ENCODE results near the gene DZANK1.
"Not testable (repeated sequence)": the region's sequence is repeated elsewhere in the genome, so short reads cannot be mapped to it uniquely, and the experiment has no call there.

Gene DZANK1

DNA sequence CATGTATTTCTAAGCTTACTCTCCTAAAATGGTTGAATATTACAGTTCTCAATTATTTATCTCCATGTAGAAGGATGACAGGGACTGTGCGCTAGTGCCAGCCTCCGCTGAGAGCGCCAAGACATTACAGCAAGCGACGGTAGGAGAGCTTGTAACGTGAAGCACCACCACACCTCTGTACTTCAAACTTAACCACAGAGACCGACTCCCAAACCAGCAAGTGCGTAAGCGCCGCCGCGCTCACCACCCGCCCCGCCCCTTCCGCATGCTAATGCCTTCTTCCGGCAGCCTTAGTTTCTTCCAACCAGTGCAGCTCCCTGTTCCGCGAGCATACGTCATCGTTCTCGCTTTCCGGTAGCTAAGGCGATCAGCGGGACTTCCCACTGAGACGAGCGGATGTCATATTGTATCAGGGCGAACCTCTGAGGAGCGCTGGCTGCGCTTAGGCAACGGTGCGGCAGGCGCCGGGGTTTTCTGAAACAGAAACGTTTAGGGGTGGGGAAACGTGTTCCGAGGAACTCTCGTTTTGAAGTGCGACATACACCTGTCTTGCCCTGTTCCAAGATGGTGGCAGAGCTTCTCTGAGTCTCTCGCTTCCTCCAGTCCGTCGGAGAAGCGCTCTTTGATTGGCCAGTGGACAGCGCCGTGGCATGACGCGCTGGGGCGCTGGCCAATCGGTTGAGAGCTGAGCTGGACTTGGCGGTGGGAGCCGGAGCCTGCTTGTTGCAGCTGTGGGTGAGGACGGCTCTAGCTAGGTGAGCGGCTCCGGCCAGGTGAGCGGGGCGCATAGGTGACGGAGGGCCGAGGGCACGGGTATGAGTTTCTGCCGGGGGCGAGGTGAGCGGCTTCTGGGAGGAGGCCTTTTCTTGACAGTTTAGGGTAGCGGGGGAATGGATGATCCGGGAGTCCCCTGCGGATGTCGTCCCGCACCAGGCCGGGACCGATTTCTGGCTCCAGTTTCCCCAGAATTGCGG lies 40.7 kb upstream of the DZANK1 start, which contains the start of gene SEC23B:
Gene SEC23B (plus strand): TSS at position 723 of the 974 bp plus-strand sequence. CDS start 2,896 bp downstream, outside the sequence.
- Histone ChIP-seq H3K4me1 (ENCODE audit: insufficient read depth, poor library complexity, severe bottlenecking) (peaks cover 16% of the 10 kb centered on the region), H3K36me3 (ENCODE audit: low read depth) (peaks cover 38% of the 10 kb centered on the region), H3K27ac (ENCODE audit: poor library complexity, severe bottlenecking) (peak within 1 kb of the TSS; percentile 68), H3K9me3 (ENCODE audit: severe bottlenecking) (no peaks in the 10 kb centered on the region), H3K4me3 (ENCODE audit: severe bottlenecking) (peak within 1 kb of the TSS; percentile 75), H3K27me3 (ENCODE audit: insufficient read depth, poor library complexity, severe bottlenecking) (no peaks in the 10 kb centered on the region)
- peak; percentile 98 for ATAC-seq (ENCODE audit: low read depth)
- peak; percentile 97 for DNase-seq (ENCODE audit: low spot score)
- TF ChIP-seq, protein P1, sequence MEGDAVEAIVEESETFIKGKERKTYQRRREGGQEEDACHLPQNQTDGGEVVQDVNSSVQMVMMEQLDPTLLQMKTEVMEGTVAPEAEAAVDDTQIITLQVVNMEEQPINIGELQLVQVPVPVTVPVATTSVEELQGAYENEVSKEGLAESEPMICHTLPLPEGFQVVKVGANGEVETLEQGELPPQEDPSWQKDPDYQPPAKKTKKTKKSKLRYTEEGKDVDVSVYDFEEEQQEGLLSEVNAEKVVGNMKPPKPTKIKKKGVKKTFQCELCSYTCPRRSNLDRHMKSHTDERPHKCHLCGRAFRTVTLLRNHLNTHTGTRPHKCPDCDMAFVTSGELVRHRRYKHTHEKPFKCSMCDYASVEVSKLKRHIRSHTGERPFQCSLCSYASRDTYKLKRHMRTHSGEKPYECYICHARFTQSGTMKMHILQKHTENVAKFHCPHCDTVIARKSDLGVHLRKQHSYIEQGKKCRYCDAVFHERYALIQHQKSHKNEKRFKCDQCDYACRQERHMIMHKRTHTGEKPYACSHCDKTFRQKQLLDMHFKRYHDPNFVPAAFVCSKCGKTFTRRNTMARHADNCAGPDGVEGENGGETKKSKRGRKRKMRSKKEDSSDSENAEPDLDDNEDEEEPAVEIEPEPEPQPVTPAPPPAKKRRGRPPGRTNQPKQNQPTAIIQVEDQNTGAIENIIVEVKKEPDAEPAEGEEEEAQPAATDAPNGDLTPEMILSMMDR (IDR thresholded peaks at IDR 0.05; ENCODE audit: poor library complexity, severe bottlenecking): no peak

DNA sequence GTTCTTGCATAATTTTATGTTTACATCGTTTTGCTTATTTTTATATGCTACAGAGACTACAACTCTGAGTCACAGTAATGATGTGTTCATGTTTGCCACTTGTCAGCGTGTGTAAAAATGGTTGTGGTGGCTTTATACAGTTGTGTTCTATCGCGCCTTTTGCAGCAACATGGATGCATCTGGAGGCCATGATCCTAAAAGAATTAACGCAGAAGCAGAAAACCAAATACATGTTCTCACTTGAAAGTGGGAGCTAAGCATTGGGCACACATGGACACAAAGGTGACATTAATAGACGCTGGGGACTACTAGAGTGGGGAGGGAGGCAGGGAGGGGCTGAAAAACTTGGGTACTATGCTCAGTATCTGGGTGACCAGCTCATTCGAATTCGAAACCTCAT lies 39.9 kb upstream of the DZANK1 start:
- H3K27ac ChIP-seq (ENCODE audit: poor library complexity, severe bottlenecking): peak overlapping the region; percentile 68
- H3K4me1 ChIP-seq (ENCODE audit: insufficient read depth, poor library complexity, severe bottlenecking): peaks cover 11% of the 10 kb centered on the region
- no peaks in the 10 kb centered on the region for H3K9me3 ChIP-seq (ENCODE audit: severe bottlenecking)
- ATAC-seq (ENCODE audit: low read depth) (no peak), DNase-seq (ENCODE audit: low spot score) (no peak)
- H3K27me3 ChIP-seq (ENCODE audit: insufficient read depth, poor library complexity, severe bottlenecking): no peaks in the 10 kb centered on the region
- H3K36me3 ChIP-seq (ENCODE audit: low read depth): peaks cover 30% of the 10 kb centered on the region
- peak overlapping the region; percentile 75 for H3K4me3 ChIP-seq (ENCODE audit: severe bottlenecking)
- TF ChIP-seq, protein P1 (IDR thresholded peaks at IDR 0.05; ENCODE audit: poor library complexity, severe bottlenecking): no peak

DNA sequence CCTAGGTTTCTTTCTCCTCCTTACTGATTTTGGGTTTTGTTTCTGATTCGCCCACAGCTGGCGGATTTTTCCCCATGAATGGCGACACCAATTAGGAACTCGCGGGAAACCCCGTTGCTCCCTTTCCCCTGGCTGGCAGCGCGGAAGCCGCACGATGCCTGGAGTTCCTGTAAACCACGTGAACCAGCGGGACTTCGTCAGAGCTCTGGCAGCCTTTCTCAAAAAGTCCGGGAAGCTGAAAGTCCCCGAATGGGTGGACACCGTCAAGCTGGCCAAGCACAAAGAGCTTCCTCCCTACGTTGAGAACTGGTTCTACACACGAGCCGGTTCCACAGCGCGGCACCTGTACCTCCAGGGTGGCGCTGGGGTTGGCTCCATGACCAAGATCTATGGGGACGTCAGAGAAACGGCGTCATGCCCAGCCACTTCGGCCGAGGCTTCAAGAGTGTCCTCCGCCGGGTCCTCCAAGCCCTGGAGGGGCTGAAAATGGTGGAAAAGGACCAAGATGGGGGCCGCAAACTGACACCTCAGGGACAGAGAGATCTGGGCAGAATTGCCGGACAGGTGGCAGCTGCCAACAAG lies 37.7 kb upstream of the DZANK1 start:
- Histone ChIP-seq H3K4me3 (ENCODE audit: severe bottlenecking) (no peak overlapping the region), H3K36me3 (ENCODE audit: low read depth) (peaks cover 8% of the 10 kb centered on the region), H3K9me3 (ENCODE audit: severe bottlenecking) (no peaks in the 10 kb centered on the region), H3K4me1 (ENCODE audit: insufficient read depth, poor library complexity, severe bottlenecking) (peaks cover 10% of the 10 kb centered on the region), H3K27ac (ENCODE audit: poor library complexity, severe bottlenecking) (no peak overlapping the region), H3K27me3 (ENCODE audit: insufficient read depth, poor library complexity, severe bottlenecking) (no peaks in the 10 kb centered on the region)
- TF ChIP-seq, protein P1 (IDR thresholded peaks at IDR 0.05; ENCODE audit: poor library complexity, severe bottlenecking): no peak
- ATAC-seq (ENCODE audit: low read depth) (no peak), DNase-seq (ENCODE audit: low spot score) (no peak)

DNA sequence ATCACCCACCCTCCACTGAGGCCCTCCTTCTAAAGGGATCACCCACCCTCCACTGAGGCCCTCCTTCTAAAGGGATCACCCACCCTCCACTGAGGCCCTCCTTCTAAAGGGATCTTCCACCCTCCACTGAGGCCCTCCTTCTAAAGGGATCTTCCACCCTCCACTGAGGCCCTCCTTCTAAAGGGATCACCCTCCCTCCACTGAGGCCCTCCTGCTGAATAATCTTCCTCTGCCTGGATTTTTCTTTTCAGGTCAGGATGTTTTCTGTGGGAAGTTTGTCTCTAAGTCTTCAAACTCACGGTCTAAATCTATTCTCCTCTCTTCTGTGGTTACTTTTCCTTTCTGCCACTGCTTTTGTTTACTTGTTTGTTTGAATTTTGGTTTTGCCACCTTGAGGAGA lies 34.8 kb upstream of the DZANK1 start:
- H3K4me3 ChIP-seq (ENCODE audit: severe bottlenecking); H3K36me3 ChIP-seq (ENCODE audit: low read depth); H3K27me3 ChIP-seq (ENCODE audit: insufficient read depth, poor library complexity, severe bottlenecking); DNase-seq (ENCODE audit: low spot score); ATAC-seq (ENCODE audit: low read depth); H3K27ac ChIP-seq (ENCODE audit: poor library complexity, severe bottlenecking); H3K9me3 ChIP-seq (ENCODE audit: severe bottlenecking); H3K4me1 ChIP-seq (ENCODE audit: insufficient read depth, poor library complexity, severe bottlenecking): not testable (repeated sequence)

DNA sequence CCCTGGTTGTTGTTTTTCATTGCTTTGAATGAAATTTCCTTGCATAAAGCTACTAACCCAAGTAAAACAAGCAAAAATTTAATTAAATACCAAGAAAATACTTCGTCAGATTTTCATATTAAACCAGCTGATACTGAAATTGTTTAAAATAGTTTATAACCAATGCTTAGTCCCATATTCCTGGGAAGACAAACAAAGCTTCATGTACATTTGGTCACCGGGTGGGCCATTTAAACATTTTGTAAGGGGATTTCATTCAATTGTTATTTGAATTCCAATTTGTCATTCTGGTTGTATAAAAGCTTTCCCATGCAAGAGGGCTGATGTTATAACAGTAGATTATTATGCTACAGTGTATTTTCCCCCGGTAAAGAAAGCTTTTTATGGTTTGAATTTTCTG lies 30.8 kb upstream of the DZANK1 start:
- no peak for ATAC-seq (ENCODE audit: low read depth)
- Histone ChIP-seq H3K9me3 (ENCODE audit: severe bottlenecking) (no peaks in the 10 kb centered on the region), H3K36me3 (ENCODE audit: low read depth) (no peaks in the 10 kb centered on the region), H3K27ac (ENCODE audit: poor library complexity, severe bottlenecking) (no peak overlapping the region), H3K27me3 (ENCODE audit: insufficient read depth, poor library complexity, severe bottlenecking) (no peaks in the 10 kb centered on the region), H3K4me3 (ENCODE audit: severe bottlenecking) (no peak overlapping the region), H3K4me1 (ENCODE audit: insufficient read depth, poor library complexity, severe bottlenecking) (peaks cover 3% of the 10 kb centered on the region)
- TF ChIP-seq, protein P1 (IDR thresholded peaks at IDR 0.05; ENCODE audit: poor library complexity, severe bottlenecking): no peak
- no peak for DNase-seq (ENCODE audit: low spot score)
